ENCODE data around the gene DLX3.

DLX3 gene

GRCh38 chr17:50023520-50023919 lies 28.5 kb upstream of the DLX3 start:
- DNase-seq (ENCODE audit: low spot score), result no peak

- no peak for DNase-seq (ENCODE audit: low spot score)
Measured at GRCh38 chr17:50022463-50023130, 27.6 kb upstream of the DLX3 start.

GRCh38 chr17:50021681-50022370 lies 26.8 kb upstream of the DLX3 start:
- DNase-seq (ENCODE audit: low spot score), result no peak

- DNase-seq (ENCODE audit: low spot score), result no peak
Measured at GRCh38 chr17:50020841-50021599, 26.0 kb upstream of the DLX3 start.

- no peak for DNase-seq (ENCODE audit: low spot score)
Measured at GRCh38 chr17:50018909-50019308, 23.9 kb upstream of the DLX3 start.

- DNase-seq (ENCODE audit: low spot score), result no peak
Measured at GRCh38 chr17:50015146-50015545, 20.1 kb upstream of the DLX3 start.

GRCh38 chr17:50014471-50015088 lies 19.6 kb upstream of the DLX3 start:
- DNase-seq (ENCODE audit: low spot score), result no peak

- no peak for DNase-seq (ENCODE audit: low spot score)
Measured at GRCh38 chr17:50013079-50013478, 18.1 kb upstream of the DLX3 start.

- no peak for DNase-seq (ENCODE audit: low spot score)
Measured at GRCh38 chr17:50009282-50009681, 14.3 kb upstream of the DLX3 start.

GRCh38 chr17:50003911-50004310 lies 8.9 kb upstream of the DLX3 start:
- DNase-seq (ENCODE audit: low spot score), result no peak

GRCh38 chr17:49998836-49999511 lies 4.0 kb upstream of the DLX3 start:
- no peak for DNase-seq (ENCODE audit: low spot score)

GRCh38 chr17:49997773-49998703 lies 3.0 kb upstream of the DLX3 start:
- DNase-seq (ENCODE audit: low spot score), result peak; percentile 92

- DNase-seq (ENCODE audit: low spot score), result no peak
Measured at GRCh38 chr17:49997301-49997650, 2.3 kb upstream of the DLX3 start.

GRCh38 chr17:49996495-49997300 lies 1.7 kb upstream of the DLX3 start:
- no peak for DNase-seq (ENCODE audit: low spot score)

GRCh38 chr17:49996121-49996494 lies 1.1 kb upstream of the DLX3 start:
- DNase-seq (ENCODE audit: low spot score), result peak; percentile 36

- DNase-seq (ENCODE audit: low spot score), result peak; percentile 16
Measured at GRCh38 chr17:49994085-49995054, 654 bp downstream of the DLX3 start.

- DNase-seq (ENCODE audit: low spot score), result peak; percentile 12
Measured at GRCh38 chr17:49993423-49994060, 1.5 kb downstream of the DLX3 start.

- peak; percentile 27 for DNase-seq (ENCODE audit: low spot score)
Measured at GRCh38 chr17:49992933-49993422, 2.0 kb downstream of the DLX3 start.
